Measurements from ENCODE around the gene IRF9.

- TF ChIP-seq, protein P1, sequence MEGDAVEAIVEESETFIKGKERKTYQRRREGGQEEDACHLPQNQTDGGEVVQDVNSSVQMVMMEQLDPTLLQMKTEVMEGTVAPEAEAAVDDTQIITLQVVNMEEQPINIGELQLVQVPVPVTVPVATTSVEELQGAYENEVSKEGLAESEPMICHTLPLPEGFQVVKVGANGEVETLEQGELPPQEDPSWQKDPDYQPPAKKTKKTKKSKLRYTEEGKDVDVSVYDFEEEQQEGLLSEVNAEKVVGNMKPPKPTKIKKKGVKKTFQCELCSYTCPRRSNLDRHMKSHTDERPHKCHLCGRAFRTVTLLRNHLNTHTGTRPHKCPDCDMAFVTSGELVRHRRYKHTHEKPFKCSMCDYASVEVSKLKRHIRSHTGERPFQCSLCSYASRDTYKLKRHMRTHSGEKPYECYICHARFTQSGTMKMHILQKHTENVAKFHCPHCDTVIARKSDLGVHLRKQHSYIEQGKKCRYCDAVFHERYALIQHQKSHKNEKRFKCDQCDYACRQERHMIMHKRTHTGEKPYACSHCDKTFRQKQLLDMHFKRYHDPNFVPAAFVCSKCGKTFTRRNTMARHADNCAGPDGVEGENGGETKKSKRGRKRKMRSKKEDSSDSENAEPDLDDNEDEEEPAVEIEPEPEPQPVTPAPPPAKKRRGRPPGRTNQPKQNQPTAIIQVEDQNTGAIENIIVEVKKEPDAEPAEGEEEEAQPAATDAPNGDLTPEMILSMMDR (IDR thresholded peaks at IDR 0.05): no peak
- TF ChIP-seq POLR2A (IDR thresholded peaks at IDR 0.05): peak in 2 of 3 donors; percentile 11 to 12
These were observed 43.9 kb upstream of the IRF9 start for GRCh38 chr14:24117179-24117578.
